Astrocyte of the cerebellum (primary cell): Measurements from ENCODE around the gene HOXD9.

Experiments used
- DNase-seq: peaks from one replicate; pipeline ENCODE4 v3.0.0-alpha.2; 2011; ENCODE audit warnings: low read depth
- H3K4me3 ChIP-seq: 2 replicates; pipeline ENCODE4 v1.5.1; 2011; ENCODE audit warnings: mild to moderate bottlenecking, low read depth, low read length, moderate library complexity
- CTCF ChIP-seq: IDR thresholded peaks from 2 replicates; pipeline ENCODE4 v1.5.1; 2012; ENCODE audit warnings: low read length, low read depth, moderate library complexity, mild to moderate bottlenecking; ENCODE audit errors: missing control alignments
- in situ Hi-C: cut with HindIII; loops from 2 replicates; pipeline ENCODE4 v1.10.0; 2017; ENCODE audit warnings: low sequenced_read_pairs

HOXD9 gene

GRCh38 chr2:176094349-176094748, 28.2 kb upstream of the HOXD9 start:
- no peak for TF ChIP-seq CTCF
- no peak for DNase-seq
- no peak overlapping the region for H3K4me3 ChIP-seq
- in situ Hi-C loops: loop anchor here (5.0 to 25.0 kb wide), 2 partner anchors 722 to 1182 kb away; no protein-coding TSS in a partner anchor

GRCh38 chr2:176095421-176095820, 27.1 kb upstream of the HOXD9 start:
- no peak for DNase-seq
- TF ChIP-seq CTCF: no peak
- no peak overlapping the region for H3K4me3 ChIP-seq
- in situ Hi-C loops: loop anchor here (25.0 kb wide), 1 partner anchor 1183 kb away; no protein-coding TSS in a partner anchor

- in situ Hi-C loops: loop anchor here (25.0 kb wide), 1 partner anchor 1184 kb away; no protein-coding TSS in a partner anchor
- no peak for DNase-seq
- H3K4me3 ChIP-seq: peak overlapping the region; percentile 16
- TF ChIP-seq CTCF: no peak
Observed at GRCh38 chr2:176096243-176096985, 26.1 kb upstream of the HOXD9 start.

- H3K4me3 ChIP-seq: peak overlapping the region; percentile 17
- peak; percentile 81 for TF ChIP-seq CTCF
- peak; percentile 27 for DNase-seq
- in situ Hi-C loops: loop anchor here (25.0 kb wide), 1 partner anchor 1185 kb away; no protein-coding TSS in a partner anchor
Observed at GRCh38 chr2:176096986-176097819, 25.3 kb upstream of the HOXD9 start.

GRCh38 chr2:176097820-176098365, 24.6 kb upstream of the HOXD9 start:
- no peak overlapping the region for H3K4me3 ChIP-seq
- no peak for TF ChIP-seq CTCF
- in situ Hi-C loops: loop anchor here (25.0 kb wide), 1 partner anchor 1186 kb away; no protein-coding TSS in a partner anchor
- no peak for DNase-seq
